Kidney (tissue), 14 donors: ENCODE measurements around the gene RAB3C. TPM values are rescaled to one million over a fixed set of nuclear protein-coding genes. Genes with fewer than 3 reads are reported as not detected.

Experiments used
- DNase-seq, 5 donors: peaks; one replicate each; pipeline ENCODE4 v3.0.0-alpha.2; 2013 to 2020
- FAIRE-seq: peaks from 2 replicates; lab custom pipeline; 2012; peaks lifted over from hg19 to GRCh38; lab: Jason Lieb, UNC
- H3K27ac ChIP-seq, 2 donors: one replicate each; pipeline ENCODE4 v1.7.0; 2013; ENCODE audit warnings: low read depth in 2 of 2, low read length in 2 of 2, inconsistent platforms in 1 of 2
- H3K27me3 ChIP-seq: one replicate; pipeline ENCODE4 v1.7.1; 2013; ENCODE audit warnings: low read length, inconsistent platforms; ENCODE audit not compliant: control insufficient read depth, insufficient read depth
- H3K36me3 ChIP-seq, 3 donors: one replicate each; pipeline versions ENCODE4 v1.7.0 to v1.7.1; 2013; ENCODE audit warnings: low read length in 3 of 3, control low read depth in 1 of 3, inconsistent platforms in 1 of 3; ENCODE audit not compliant: insufficient read depth in 3 of 3, control insufficient read depth in 2 of 3
- H3K4me1 ChIP-seq, 3 donors: one replicate each; pipeline versions ENCODE4 v1.7.0 to v1.7.1; 2013; ENCODE audit warnings: low read length in 3 of 3, inconsistent platforms in 1 of 3, low read depth in 1 of 3; ENCODE audit not compliant: control insufficient read depth in 2 of 3, insufficient read depth in 2 of 3
- H3K4me3 ChIP-seq, 3 donors: one replicate each; pipeline versions ENCODE4 v1.7.0 to v1.8.1; 2013; ENCODE audit warnings: low read length in 3 of 3, control low read depth in 1 of 3, inconsistent platforms in 1 of 3
- H3K9ac ChIP-seq, 3 donors: one replicate each; pipeline versions ENCODE4 v1.7.0 to v1.7.1; 2013; ENCODE audit warnings: low read length in 3 of 3, control low read depth in 1 of 3, inconsistent platforms in 1 of 3
- H3K9me3 ChIP-seq, 3 donors: one replicate each; pipeline versions ENCODE4 v1.7.0 to v1.7.1; 2013; ENCODE audit warnings: low read length in 3 of 3, control low read depth in 1 of 3, inconsistent platforms in 1 of 3; ENCODE audit not compliant: control insufficient read depth in 2 of 3, insufficient read depth in 1 of 3
- intact Hi-C: fragments of 100-400 bp; cut with DNase I; formaldehyde crosslinking; loops from one replicate; pipeline ENCODE4 v1.11.1; 2022
- polyA plus RNA-seq: library from polyadenylated mRNA; stranded (reverse); fragments of 350-450 nt; fragmentation: Illumina TruSeq; extraction: RNeasy Lipid Tissue Mini Kit (QIAGEN cat#74804); gene quantifications from one replicate; pipeline ENCODE4 v1.2.3, GENCODE V29; 2014; ENCODE audit warnings: low read depth, low replicate concordance; ENCODE audit not compliant: insufficient read depth
- total RNA-seq: library from RNA; stranded (reverse); fragmentation: NEBNext Ultra II Directional; extraction: Animal tissue kit (Norgen Biotek cat#: 25700); gene quantifications from one replicate; pipeline ENCODE4 v1.2.1, GENCODE V29; 2021
- TF ChIP-seq, protein P1 (sequence below): IDR thresholded peaks from 3 replicates; pipeline ENCODE4 v1.5.1; 2012; ENCODE audit warnings: mild to moderate bottlenecking, moderate library complexity, borderline replicate concordance; ENCODE audit not compliant: insufficient read depth; ENCODE audit errors: extremely low read depth
- donor health status: control.
- donor health status: control.
- donor health status: control.
- donor health status: control.
- donor health status: control.
- donor health status: DM: yes; HTN: yes; CAD: no.
- donor health status: Normal renal cell carcinoma (clear cell type).

The RAB3C gene
- total and polyA plus RNA-seq, 2 donors from 2014 or later: 3.7 TPM; not detected in 1

DNA sequence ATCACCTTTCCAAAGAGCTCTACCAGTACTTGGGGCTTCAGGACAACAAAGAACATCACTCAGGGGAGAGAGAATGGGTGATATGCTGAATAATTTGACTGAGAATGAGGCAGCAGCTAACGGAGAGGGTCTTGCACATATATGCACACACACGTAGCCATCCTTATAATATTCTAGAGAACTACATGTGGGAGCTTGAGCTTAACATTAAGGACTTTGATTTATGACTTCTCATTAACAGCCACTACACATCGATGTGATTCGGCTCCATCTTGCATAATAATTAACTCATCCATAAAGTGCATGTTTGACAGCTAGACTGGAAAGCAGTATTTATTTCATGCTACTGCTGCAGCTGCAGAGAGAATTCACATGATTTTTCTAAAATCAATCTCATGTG lies 163.4 kb downstream of the RAB3C start:
- no peaks in the 10 kb centered on the region for H3K36me3 ChIP-seq
- no peak for FAIRE-seq
- TF ChIP-seq, protein P1, sequence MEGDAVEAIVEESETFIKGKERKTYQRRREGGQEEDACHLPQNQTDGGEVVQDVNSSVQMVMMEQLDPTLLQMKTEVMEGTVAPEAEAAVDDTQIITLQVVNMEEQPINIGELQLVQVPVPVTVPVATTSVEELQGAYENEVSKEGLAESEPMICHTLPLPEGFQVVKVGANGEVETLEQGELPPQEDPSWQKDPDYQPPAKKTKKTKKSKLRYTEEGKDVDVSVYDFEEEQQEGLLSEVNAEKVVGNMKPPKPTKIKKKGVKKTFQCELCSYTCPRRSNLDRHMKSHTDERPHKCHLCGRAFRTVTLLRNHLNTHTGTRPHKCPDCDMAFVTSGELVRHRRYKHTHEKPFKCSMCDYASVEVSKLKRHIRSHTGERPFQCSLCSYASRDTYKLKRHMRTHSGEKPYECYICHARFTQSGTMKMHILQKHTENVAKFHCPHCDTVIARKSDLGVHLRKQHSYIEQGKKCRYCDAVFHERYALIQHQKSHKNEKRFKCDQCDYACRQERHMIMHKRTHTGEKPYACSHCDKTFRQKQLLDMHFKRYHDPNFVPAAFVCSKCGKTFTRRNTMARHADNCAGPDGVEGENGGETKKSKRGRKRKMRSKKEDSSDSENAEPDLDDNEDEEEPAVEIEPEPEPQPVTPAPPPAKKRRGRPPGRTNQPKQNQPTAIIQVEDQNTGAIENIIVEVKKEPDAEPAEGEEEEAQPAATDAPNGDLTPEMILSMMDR: no peak
- no peaks in the 10 kb centered on the region for H3K4me1 ChIP-seq
- H3K27ac ChIP-seq: no peak overlapping the region
- H3K27me3 ChIP-seq: no peaks in the 10 kb centered on the region
- H3K9ac ChIP-seq: no peak overlapping the region
- intact Hi-C loops: no loop called here
- no peak overlapping the region for H3K4me3 ChIP-seq
- H3K9me3 ChIP-seq: no peaks in the 10 kb centered on the region
- peak in 1 of 5 donors; percentile 14 for DNase-seq

DNA sequence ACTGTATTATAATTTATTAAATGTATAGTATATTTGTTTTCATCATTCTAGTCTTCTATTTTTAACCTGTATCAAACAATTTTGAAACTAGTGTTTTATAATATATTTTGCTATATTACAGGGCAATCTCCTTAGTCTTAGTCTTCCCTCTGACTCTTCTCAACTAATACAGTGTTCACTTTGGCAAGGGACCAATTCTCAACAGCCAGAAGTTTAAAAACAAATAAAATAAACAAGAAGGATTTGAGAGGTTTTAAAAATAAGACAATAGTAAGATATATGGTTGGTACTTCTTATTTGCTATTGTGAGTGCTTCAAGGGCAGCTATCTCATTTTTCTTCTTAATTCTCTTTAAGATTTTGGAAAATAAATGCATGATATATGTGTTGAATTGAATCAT lies 167.2 kb downstream of the RAB3C start:
- intact Hi-C loops: no loop called here
- DNase-seq (peak in 2 of 5 donors; percentile 8 to 61), FAIRE-seq (no peak)
- H3K27me3 ChIP-seq: no peaks in the 10 kb centered on the region
- H3K4me1 ChIP-seq: no peaks in the 10 kb centered on the region
- H3K9ac ChIP-seq: no peak overlapping the region
- H3K27ac ChIP-seq: no peak overlapping the region
- H3K9me3 ChIP-seq: no peaks in the 10 kb centered on the region
- no peaks in the 10 kb centered on the region for H3K36me3 ChIP-seq
- TF ChIP-seq, protein P1: no peak
- H3K4me3 ChIP-seq: no peak overlapping the region

DNA sequence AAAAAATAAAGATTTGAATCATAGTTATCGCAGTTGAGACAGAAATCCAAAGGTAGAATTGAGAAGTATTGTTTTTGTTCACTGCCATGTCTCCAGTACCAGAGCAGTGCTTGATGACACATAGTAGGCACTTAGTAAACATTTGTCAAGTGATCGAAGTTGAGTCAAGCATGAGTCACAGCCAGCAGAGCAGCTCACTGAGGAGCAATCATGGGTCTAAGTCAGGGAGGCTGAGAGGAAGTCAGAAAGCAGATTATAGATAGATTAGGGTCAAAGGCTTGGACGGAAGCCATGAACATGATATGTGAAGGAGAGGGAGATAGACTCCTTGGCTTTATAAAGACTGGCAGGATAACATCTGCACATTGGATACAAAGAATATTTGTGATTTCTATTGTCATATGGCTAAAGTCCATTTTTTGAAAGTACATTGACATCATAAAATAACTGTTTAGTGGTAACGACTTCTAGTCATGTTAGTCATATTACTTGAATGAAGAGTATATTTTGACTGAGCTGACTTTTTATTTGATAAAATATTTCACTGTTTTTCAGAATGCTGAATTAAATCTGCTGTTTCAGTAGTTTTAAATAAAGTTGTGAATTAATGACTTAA lies 168.5 kb downstream of the RAB3C start:
- Histone ChIP-seq H3K9ac (no peak overlapping the region), H3K9me3 (no peaks in the 10 kb centered on the region), H3K4me3 (no peak overlapping the region), H3K27me3 (no peaks in the 10 kb centered on the region), H3K4me1 (no peaks in the 10 kb centered on the region), H3K27ac (no peak overlapping the region), H3K36me3 (no peaks in the 10 kb centered on the region)
- TF ChIP-seq, protein P1: no peak
- DNase-seq (no peak), FAIRE-seq (no peak)
- intact Hi-C loops: no loop called here

DNA sequence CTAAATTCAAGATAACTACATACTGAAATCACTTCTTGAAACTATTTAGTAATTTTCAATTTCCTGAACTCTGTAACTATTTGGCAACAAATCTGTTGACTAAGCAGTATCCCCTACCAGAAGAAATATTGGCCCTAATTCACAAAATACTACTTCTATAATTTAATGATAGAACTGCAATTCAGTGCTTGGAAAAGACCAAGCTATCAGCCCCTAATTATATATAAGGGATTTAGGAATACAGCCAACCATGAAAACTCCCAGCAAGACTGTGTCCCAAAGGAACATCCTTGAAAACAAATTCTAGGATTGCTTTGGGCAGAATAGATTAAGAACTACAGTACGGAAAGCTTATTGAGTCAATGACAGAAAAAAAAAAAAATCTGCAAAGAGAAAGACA lies 169.2 kb downstream of the RAB3C start:
- H3K4me1 ChIP-seq: no peaks in the 10 kb centered on the region
- TF ChIP-seq, protein P1: no peak
- H3K4me3 ChIP-seq: no peak overlapping the region
- no peak overlapping the region for H3K27ac ChIP-seq
- DNase-seq: no peak
- no peaks in the 10 kb centered on the region for H3K36me3 ChIP-seq
- FAIRE-seq: no peak
- H3K27me3 ChIP-seq: no peaks in the 10 kb centered on the region
- no peaks in the 10 kb centered on the region for H3K9me3 ChIP-seq
- intact Hi-C loops: no loop called here
- H3K9ac ChIP-seq: no peak overlapping the region
